ENCODE measurements around the gene FNDC3B.

Gene FNDC3B

GRCh38 chr3:172063456-172064432 is 24.4 kb downstream of the FNDC3B start:
- no peak overlapping the region for H3K4me3 ChIP-seq (ENCODE audit: low read length in 2 of 2)
- H3K9ac ChIP-seq (ENCODE audit: low read depth in 1 of 2, low read length in 2 of 2) = no peak overlapping the region
- H3K27ac ChIP-seq (ENCODE audit: low read depth in 2 of 2, low read length in 2 of 2) = peak overlapping the region; percentile 2 to 36
- peaks cover 44 to 68% of the 10 kb centered on the region in 2 donors for H3K4me1 ChIP-seq (ENCODE audit: control insufficient read depth in 2 of 2, insufficient read depth in 2 of 2, low read length in 2 of 2)
- H3K9me3 ChIP-seq (ENCODE audit: control insufficient read depth in 2 of 2, low read length in 2 of 2) = no peaks in the 10 kb centered on the region
- H3K36me3 ChIP-seq (ENCODE audit: control insufficient read depth in 2 of 2, insufficient read depth in 2 of 2, low read length in 2 of 2) = no peaks in the 10 kb centered on the region
- H3K27me3 ChIP-seq (ENCODE audit: control insufficient read depth in 2 of 2, insufficient read depth in 2 of 2, low read length in 2 of 2) = no peaks in the 10 kb centered on the region

- H3K27me3 ChIP-seq (ENCODE audit: control insufficient read depth in 2 of 2, insufficient read depth in 2 of 2, low read length in 2 of 2) = no peaks in the 10 kb centered on the region
These were observed 26.1 kb downstream of the FNDC3B start for GRCh38 chr3:172065527-172065926.

GRCh38 chr3:172065967-172066762 is 26.8 kb downstream of the FNDC3B start:
- Histone ChIP-seq H3K27ac (ENCODE audit: low read depth in 2 of 2, low read length in 2 of 2) (peak overlapping the region; percentile 85), H3K36me3 (ENCODE audit: control insufficient read depth in 2 of 2, insufficient read depth in 2 of 2, low read length in 2 of 2) (no peaks in the 10 kb centered on the region), H3K27me3 (ENCODE audit: control insufficient read depth in 2 of 2, insufficient read depth in 2 of 2, low read length in 2 of 2) (no peaks in the 10 kb centered on the region), H3K4me1 (ENCODE audit: control insufficient read depth in 2 of 2, insufficient read depth in 2 of 2, low read length in 2 of 2) (peaks cover 48 to 72% of the 10 kb centered on the region in 2 donors), H3K4me3 (ENCODE audit: low read length in 2 of 2) (peak overlapping the region; percentile 17 to 58), H3K9ac (ENCODE audit: low read depth in 1 of 2, low read length in 2 of 2) (peak overlapping the region; percentile 14 to 28), H3K9me3 (ENCODE audit: control insufficient read depth in 2 of 2, low read length in 2 of 2) (no peaks in the 10 kb centered on the region)

More at GRCh38 chr3:172065527-172065926, 26.1 kb downstream of the FNDC3B start:
- Histone ChIP-seq H3K27ac (ENCODE audit: low read depth in 2 of 2, low read length in 2 of 2) (peak overlapping the region; percentile 85), H3K9ac (ENCODE audit: low read depth in 1 of 2, low read length in 2 of 2) (peak overlapping the region; percentile 28 to 54), H3K4me3 (ENCODE audit: low read length in 2 of 2) (peak overlapping the region in 1 of 2 donors; percentile 58), H3K9me3 (ENCODE audit: control insufficient read depth in 2 of 2, low read length in 2 of 2) (no peaks in the 10 kb centered on the region), H3K36me3 (ENCODE audit: control insufficient read depth in 2 of 2, insufficient read depth in 2 of 2, low read length in 2 of 2) (no peaks in the 10 kb centered on the region), H3K4me1 (ENCODE audit: control insufficient read depth in 2 of 2, insufficient read depth in 2 of 2, low read length in 2 of 2) (peaks cover 48 to 74% of the 10 kb centered on the region in 2 donors)

- no peaks in the 10 kb centered on the region for H3K27me3 ChIP-seq (ENCODE audit: control insufficient read depth in 2 of 2, insufficient read depth in 2 of 2, low read length in 2 of 2)
- peaks cover 41 to 68% of the 10 kb centered on the region in 2 donors for H3K4me1 ChIP-seq (ENCODE audit: control insufficient read depth in 2 of 2, insufficient read depth in 2 of 2, low read length in 2 of 2)
- H3K27ac ChIP-seq (ENCODE audit: low read depth in 2 of 2, low read length in 2 of 2) = peak overlapping the region; percentile 85
- H3K36me3 ChIP-seq (ENCODE audit: control insufficient read depth in 2 of 2, insufficient read depth in 2 of 2, low read length in 2 of 2) = no peaks in the 10 kb centered on the region
- H3K9ac ChIP-seq (ENCODE audit: low read depth in 1 of 2, low read length in 2 of 2) = peak overlapping the region in 1 of 2 donors; percentile 19
- H3K9me3 ChIP-seq (ENCODE audit: control insufficient read depth in 2 of 2, low read length in 2 of 2) = no peaks in the 10 kb centered on the region
- H3K4me3 ChIP-seq (ENCODE audit: low read length in 2 of 2) = peak overlapping the region in 1 of 2 donors; percentile 37
These were observed 27.8 kb downstream of the FNDC3B start for GRCh38 chr3:172066880-172067796.

GRCh38 chr3:172067837-172068440 is 28.6 kb downstream of the FNDC3B start:
- Histone ChIP-seq H3K4me1 (ENCODE audit: control insufficient read depth in 2 of 2, insufficient read depth in 2 of 2, low read length in 2 of 2) (peaks cover 40 to 66% of the 10 kb centered on the region in 2 donors), H3K9ac (ENCODE audit: low read depth in 1 of 2, low read length in 2 of 2) (peak overlapping the region in 1 of 2 donors; percentile 19), H3K27ac (ENCODE audit: low read depth in 2 of 2, low read length in 2 of 2) (peak overlapping the region; percentile 75 to 85), H3K4me3 (ENCODE audit: low read length in 2 of 2) (no peak overlapping the region), H3K36me3 (ENCODE audit: control insufficient read depth in 2 of 2, insufficient read depth in 2 of 2, low read length in 2 of 2) (no peaks in the 10 kb centered on the region), H3K9me3 (ENCODE audit: control insufficient read depth in 2 of 2, low read length in 2 of 2) (no peaks in the 10 kb centered on the region), H3K27me3 (ENCODE audit: control insufficient read depth in 2 of 2, insufficient read depth in 2 of 2, low read length in 2 of 2) (no peaks in the 10 kb centered on the region)

GRCh38 chr3:172068977-172069376 is 29.6 kb downstream of the FNDC3B start:
- Histone ChIP-seq H3K4me3 (ENCODE audit: low read length in 2 of 2) (no peak overlapping the region), H3K36me3 (ENCODE audit: control insufficient read depth in 2 of 2, insufficient read depth in 2 of 2, low read length in 2 of 2) (no peaks in the 10 kb centered on the region), H3K27ac (ENCODE audit: low read depth in 2 of 2, low read length in 2 of 2) (no peak overlapping the region), H3K9ac (ENCODE audit: low read depth in 1 of 2, low read length in 2 of 2) (no peak overlapping the region), H3K27me3 (ENCODE audit: control insufficient read depth in 2 of 2, insufficient read depth in 2 of 2, low read length in 2 of 2) (no peaks in the 10 kb centered on the region), H3K9me3 (ENCODE audit: control insufficient read depth in 2 of 2, low read length in 2 of 2) (no peaks in the 10 kb centered on the region), H3K4me1 (ENCODE audit: control insufficient read depth in 2 of 2, insufficient read depth in 2 of 2, low read length in 2 of 2) (peaks cover 50 to 61% of the 10 kb centered on the region in 2 donors)

- Histone ChIP-seq H3K9me3 (ENCODE audit: control insufficient read depth in 2 of 2, low read length in 2 of 2) (no peaks in the 10 kb centered on the region), H3K9ac (ENCODE audit: low read depth in 1 of 2, low read length in 2 of 2) (no peak overlapping the region), H3K27me3 (ENCODE audit: control insufficient read depth in 2 of 2, insufficient read depth in 2 of 2, low read length in 2 of 2) (no peaks in the 10 kb centered on the region), H3K4me3 (ENCODE audit: low read length in 2 of 2) (no peak overlapping the region), H3K27ac (ENCODE audit: low read depth in 2 of 2, low read length in 2 of 2) (no peak overlapping the region), H3K36me3 (ENCODE audit: control insufficient read depth in 2 of 2, insufficient read depth in 2 of 2, low read length in 2 of 2) (no peaks in the 10 kb centered on the region), H3K4me1 (ENCODE audit: control insufficient read depth in 2 of 2, insufficient read depth in 2 of 2, low read length in 2 of 2) (peaks cover 51 to 63% of the 10 kb centered on the region in 2 donors)
These were observed 30.1 kb downstream of the FNDC3B start for GRCh38 chr3:172069478-172069877.

- no peak overlapping the region for H3K4me3 ChIP-seq (ENCODE audit: low read length in 2 of 2)
- no peak overlapping the region for H3K9ac ChIP-seq (ENCODE audit: low read depth in 1 of 2, low read length in 2 of 2)
- peaks cover 47 to 58% of the 10 kb centered on the region in 2 donors for H3K4me1 ChIP-seq (ENCODE audit: control insufficient read depth in 2 of 2, insufficient read depth in 2 of 2, low read length in 2 of 2)
- no peaks in the 10 kb centered on the region for H3K27me3 ChIP-seq (ENCODE audit: control insufficient read depth in 2 of 2, insufficient read depth in 2 of 2, low read length in 2 of 2)
- H3K36me3 ChIP-seq (ENCODE audit: control insufficient read depth in 2 of 2, insufficient read depth in 2 of 2, low read length in 2 of 2) = no peaks in the 10 kb centered on the region
- H3K27ac ChIP-seq (ENCODE audit: low read depth in 2 of 2, low read length in 2 of 2) = no peak overlapping the region
- H3K9me3 ChIP-seq (ENCODE audit: control insufficient read depth in 2 of 2, low read length in 2 of 2) = no peaks in the 10 kb centered on the region
These were observed 30.9 kb downstream of the FNDC3B start for GRCh38 chr3:172070269-172070668.

GRCh38 chr3:172070802-172071201 is 31.4 kb downstream of the FNDC3B start:
- H3K27ac ChIP-seq (ENCODE audit: low read depth in 2 of 2, low read length in 2 of 2) = no peak overlapping the region
- no peak overlapping the region for H3K9ac ChIP-seq (ENCODE audit: low read depth in 1 of 2, low read length in 2 of 2)
- no peaks in the 10 kb centered on the region for H3K9me3 ChIP-seq (ENCODE audit: control insufficient read depth in 2 of 2, low read length in 2 of 2)
- H3K27me3 ChIP-seq (ENCODE audit: control insufficient read depth in 2 of 2, insufficient read depth in 2 of 2, low read length in 2 of 2) = no peaks in the 10 kb centered on the region
- peaks cover 42 to 52% of the 10 kb centered on the region in 2 donors for H3K4me1 ChIP-seq (ENCODE audit: control insufficient read depth in 2 of 2, insufficient read depth in 2 of 2, low read length in 2 of 2)
- H3K4me3 ChIP-seq (ENCODE audit: low read length in 2 of 2) = no peak overlapping the region
- H3K36me3 ChIP-seq (ENCODE audit: control insufficient read depth in 2 of 2, insufficient read depth in 2 of 2, low read length in 2 of 2) = no peaks in the 10 kb centered on the region
